ENCODE results near the gene MAP3K8. TPM values are rescaled to one million over a fixed set of nuclear protein-coding genes. Genes with fewer than 3 reads are reported as not detected.

The MAP3K8 gene
- total and polyA plus RNA-seq, 2 donors (not counting 3 experiments of a cell fraction or from before 2014, with no cell fraction given), result 5.2 to 10.6 TPM

GRCh38 chr10:30445711-30446110 is 11.7 kb downstream of the MAP3K8 start:
- Histone ChIP-seq H3K4me3 (replicated peaks in 1 of 3; ENCODE audit: insufficient read depth in 1 of 3, low read depth in 1 of 3, low read length in 3 of 3) (no peak overlapping the region), H3K9me1 (replicated peaks; ENCODE audit: control insufficient read depth, extremely low read depth, insufficient read depth, low read length) (no peaks in the 10 kb centered on the region), H3K27ac (ENCODE audit: insufficient read depth, low read depth, low read length) (no peak overlapping the region), H3K79me2 (ENCODE audit: control insufficient read depth, insufficient read depth, low read length) (no peaks in the 10 kb centered on the region), H3K27me3 (ENCODE audit: control insufficient read depth in 2 of 2, insufficient read depth in 2 of 2, low read length in 2 of 2) (no peaks in the 10 kb centered on the region), H3K9me3 (replicated peaks; ENCODE audit: control insufficient read depth, insufficient read depth, low read length) (no peaks in the 10 kb centered on the region), H4K20me1 (replicated peaks; ENCODE audit: control insufficient read depth, extremely low read depth, insufficient read depth, low read length) (no peaks in the 10 kb centered on the region), H2AFZ (ENCODE audit: low read depth, low read length) (no peak overlapping the region), H3K4me1 (ENCODE audit: control insufficient read depth, extremely low read depth, insufficient read depth, low read length) (no peaks in the 10 kb centered on the region), H3K9ac (replicated peaks; ENCODE audit: extremely low read depth, insufficient read depth, low read length) (no peak overlapping the region), H3K4me2 (ENCODE audit: insufficient read depth, low read length) (no peak overlapping the region), H3K36me3 (ENCODE audit: control insufficient read depth in 2 of 2, extremely low read depth in 1 of 2, insufficient read depth in 2 of 2, low read length in 2 of 2) (peaks cover 2 to 4% of the 10 kb centered on the region in 2 experiments)
- BruUV-seq (replicated peaks), result no TSS peak
- no peak for FAIRE-seq
- dilution Hi-C loops (cut with MboI; ENCODE audit: extremely low pct_ligation_motif_present, low sequenced_read_pairs) (no loop called here), intact Hi-C loops (cut with micrococcal nuclease) (no loop called here)
- TF ChIP-seq GATA2 (IDR thresholded peaks at IDR 0.05; ENCODE audit: insufficient read depth, insufficient read length, low read depth, low read length), result no peak
- TF ChIP-seq CTCF (IDR thresholded peaks at IDR 0.05; ENCODE audit: extremely low read depth in 1 of 2, insufficient read depth in 1 of 2, low read depth in 1 of 2, low read length in 2 of 2), result no peak
- no peak for TF ChIP-seq MAX (IDR thresholded peaks at IDR 0.05; ENCODE audit: insufficient read depth, insufficient read length)
- TF ChIP-seq EZH2 (IDR thresholded peaks at IDR 0.05; ENCODE audit: borderline replicate concordance, low read depth, low read length, severe bottlenecking), result no peak
- TF ChIP-seq MYC (IDR thresholded peaks at IDR 0.05; ENCODE audit: low read depth, low read length), result no peak
- TF ChIP-seq FOS (IDR thresholded peaks at IDR 0.05; ENCODE audit: borderline replicate concordance, insufficient read depth, low read length), result no peak
- TF ChIP-seq POLR2A (IDR thresholded peaks at IDR 0.05; ENCODE audit: low read depth, low read length), result no peak
- no peak for TF ChIP-seq POLR2AphosphoS5 (IDR thresholded peaks at IDR 0.05; ENCODE audit: insufficient read depth, low read depth, low read length)
- TF ChIP-seq JUN (IDR thresholded peaks at IDR 0.05; ENCODE audit: borderline replicate concordance, insufficient read depth, insufficient read length, low read depth), result no peak
- POLR2A ChIA-PET, result interaction anchor here (0.7 kb wide), 1 partner anchor 11 kb away, joined by 3 read pairs; no protein-coding TSS in a partner anchor
- no peak for DNase-seq (ENCODE audit: low read depth, low spot score)
- CTCF ChIA-PET, result no interaction called here

Data from endothelial cell of umbilical vein (primary cell).